Mesendoderm (in vitro differentiated cells): Measurements from ENCODE around the gene ZNF207.

Experiments used
- DNase-seq: peaks from one replicate; pipeline ENCODE4 v3.0.0; 2013
- H2AK5ac ChIP-seq: 2 replicates; pipeline ENCODE4 v1.6.1; 2013; ENCODE audit warnings: low read length, inconsistent platforms
- H2BK120ac ChIP-seq: 2 replicates; pipeline ENCODE4 v1.6.1; 2013; ENCODE audit warnings: low read depth, mild to moderate bottlenecking, low read length, moderate library complexity, mixed read lengths
- H2BK15ac ChIP-seq: replicated peaks from 2 replicates; pipeline ENCODE4 v1.6.1; 2013; ENCODE audit warnings: low read depth, mild to moderate bottlenecking, moderate library complexity
- H2BK5ac ChIP-seq: 2 replicates; pipeline ENCODE4 v1.6.1; 2013; ENCODE audit warnings: low read length, inconsistent platforms
- H3K18ac ChIP-seq: 2 replicates; pipeline ENCODE4 v1.6.1; 2013; ENCODE audit warnings: mild to moderate bottlenecking, low read length, mixed read lengths
- H3K23ac ChIP-seq: one replicate; pipeline ENCODE4 v1.6.1; 2013; ENCODE audit warnings: low read length
- H3K27ac ChIP-seq: 2 replicates; pipeline ENCODE4 v1.5.1; 2013; ENCODE audit warnings: low read depth, mild to moderate bottlenecking, inconsistent platforms, low read length, moderate library complexity
- H3K27me3 ChIP-seq: 2 replicates; pipeline ENCODE4 v1.6.1; 2013; ENCODE audit warnings: low read length, control low read depth, mild to moderate bottlenecking, inconsistent platforms; ENCODE audit not compliant: insufficient read depth, poor library complexity
- H3K36me3 ChIP-seq: 2 replicates; pipeline ENCODE4 v1.6.1; 2013; ENCODE audit warnings: low read length, inconsistent platforms; ENCODE audit not compliant: control insufficient read depth, insufficient read depth
- H3K4ac ChIP-seq: one replicate; pipeline ENCODE4 v1.6.1; 2013; ENCODE audit warnings: low read depth, mild to moderate bottlenecking, low read length, moderate library complexity
- H3K4me1 ChIP-seq: 2 replicates; pipeline ENCODE4 v1.6.1; 2013; ENCODE audit warnings: low read depth, low read length, inconsistent platforms; ENCODE audit not compliant: control insufficient read depth
- H3K4me2 ChIP-seq: 2 replicates; pipeline ENCODE4 v1.6.1; 2013; ENCODE audit warnings: low read length
- H3K4me3 ChIP-seq: 2 replicates; pipeline ENCODE4 v1.5.1; 2013; ENCODE audit warnings: mild to moderate bottlenecking, low read length
- H3K56ac ChIP-seq: one replicate; pipeline ENCODE4 v1.6.1; 2013; ENCODE audit warnings: low read length
- H3K79me1 ChIP-seq: 2 replicates; pipeline ENCODE4 v1.6.1; 2013; ENCODE audit warnings: low read length, inconsistent platforms
- H3K79me2 ChIP-seq: 2 replicates; pipeline ENCODE4 v1.6.1; 2013; ENCODE audit warnings: mild to moderate bottlenecking, low read length; ENCODE audit not compliant: control insufficient read depth, insufficient read depth
- H3K9ac ChIP-seq: 2 replicates; pipeline ENCODE4 v1.6.1; 2013; ENCODE audit warnings: low read length, inconsistent platforms
- H4K5ac ChIP-seq: one replicate; pipeline ENCODE4 v1.6.1; 2013; ENCODE audit warnings: low read length
- H4K8ac ChIP-seq: one replicate; pipeline ENCODE4 v1.6.1; 2013; ENCODE audit warnings: low read depth, mild to moderate bottlenecking, control low read depth, low read length, moderate library complexity
- WGBS: extraction: QIAGEN DNeasy Blood & Tissue Kit; methylation state at CpG from one replicate; pipeline ENCODE4 v1.1.7; 2013; ENCODE audit warnings: low lambda C conversion rate, missing lambda C conversion rate; ENCODE audit not compliant: insufficient coverage; ENCODE audit errors: extremely low coverage; 5-methylcytosine and 5-hydroxymethylcytosine counted together

Gene ZNF207

GRCh38 chr17:32341141-32341856, 8.7 kb upstream of the ZNF207 start:
- Histone ChIP-seq H3K27me3 (no peaks in the 10 kb centered on the region), H3K79me1 (peaks cover 4% of the 10 kb centered on the region), H3K18ac (no peak overlapping the region), H2AK5ac (no peak overlapping the region), H3K4me1 (peaks cover 4% of the 10 kb centered on the region), H3K4me3 (peak overlapping the region; percentile 72), H3K27ac (no peak overlapping the region), H3K9ac (peak overlapping the region; percentile 88), H3K79me2 (no peaks in the 10 kb centered on the region), H3K56ac (peak overlapping the region; percentile 94), H4K5ac (no peak overlapping the region), H4K8ac (peak overlapping the region; percentile 28), H2BK120ac (no peak overlapping the region), H3K4ac (peak overlapping the region; percentile 70), H2BK5ac (no peak overlapping the region), H3K23ac (no peak overlapping the region), H3K4me2 (peak overlapping the region; percentile 14), H3K36me3 (no peaks in the 10 kb centered on the region), H2BK15ac (no peak overlapping the region)
- peak; percentile 29 for DNase-seq
- no CpG with 5 or more reads among the region's 13 CpGs for WGBS

- peaks cover 4% of the 10 kb centered on the region for H3K4me1 ChIP-seq
- no peak within 1 kb of the TSS for H4K5ac ChIP-seq
- peak within 1 kb of the TSS; percentile 88 for H3K9ac ChIP-seq
- no peak within 1 kb of the TSS for H2BK5ac ChIP-seq
- peak within 1 kb of the TSS; percentile 70 for H3K4ac ChIP-seq
- no peaks in the 10 kb centered on the region for H3K27me3 ChIP-seq
- peak within 1 kb of the TSS; percentile 1 for H3K27ac ChIP-seq
- H3K79me1 ChIP-seq, result peaks cover 4% of the 10 kb centered on the region
- no peak within 1 kb of the TSS for H2BK15ac ChIP-seq
- H4K8ac ChIP-seq, result peak within 1 kb of the TSS; percentile 28
- peak within 1 kb of the TSS; percentile 36 for H3K4me2 ChIP-seq
- no CpG with 5 or more reads among the region's 47 CpGs for WGBS
- no peaks in the 10 kb centered on the region for H3K79me2 ChIP-seq
- H3K4me3 ChIP-seq, result peak within 1 kb of the TSS; percentile 81
- H3K23ac ChIP-seq, result no peak within 1 kb of the TSS
- H3K18ac ChIP-seq, result no peak within 1 kb of the TSS
- peak within 1 kb of the TSS; percentile 94 for H3K56ac ChIP-seq
- no peak within 1 kb of the TSS for H2AK5ac ChIP-seq
- H3K36me3 ChIP-seq, result no peaks in the 10 kb centered on the region
- no peak within 1 kb of the TSS for H2BK120ac ChIP-seq
- DNase-seq, result peak; percentile 84
Observed at GRCh38 chr17:32341857-32342602, 7.9 kb upstream of the ZNF207 start, which contains the start of gene C17orf75. TSS of gene C17orf75 (minus strand) at chr17:32342173. CDS start at chr17:32342139, 34 bp downstream.

GRCh38 chr17:32342603-32343325, 7.2 kb upstream of the ZNF207 start:
- WGBS, result no CpG with 5 or more reads among the region's 14 CpGs
- Histone ChIP-seq H4K5ac (no peak overlapping the region), H2BK15ac (no peak overlapping the region), H3K79me2 (no peaks in the 10 kb centered on the region), H3K79me1 (peaks cover 4% of the 10 kb centered on the region), H2BK120ac (no peak overlapping the region), H3K27me3 (no peaks in the 10 kb centered on the region), H3K4ac (no peak overlapping the region), H3K56ac (no peak overlapping the region), H2BK5ac (no peak overlapping the region), H3K4me1 (peaks cover 4% of the 10 kb centered on the region), H3K27ac (no peak overlapping the region), H4K8ac (no peak overlapping the region), H3K9ac (no peak overlapping the region), H3K4me2 (no peak overlapping the region), H3K23ac (no peak overlapping the region), H2AK5ac (no peak overlapping the region), H3K18ac (no peak overlapping the region), H3K4me3 (no peak overlapping the region), H3K36me3 (no peaks in the 10 kb centered on the region)
- peak; percentile 23 for DNase-seq

GRCh38 chr17:32345951-32346600, 3.9 kb upstream of the ZNF207 start:
- peaks cover 9% of the 10 kb centered on the region for H3K79me2 ChIP-seq
- no peak overlapping the region for H3K23ac ChIP-seq
- H3K36me3 ChIP-seq, result no peaks in the 10 kb centered on the region
- no peak overlapping the region for H4K8ac ChIP-seq
- peak overlapping the region; percentile 11 for H3K56ac ChIP-seq
- H2BK5ac ChIP-seq, result no peak overlapping the region
- H3K4me1 ChIP-seq, result peaks cover 2% of the 10 kb centered on the region
- no peak overlapping the region for H3K4me2 ChIP-seq
- peak; percentile 44 for DNase-seq
- H2BK15ac ChIP-seq, result no peak overlapping the region
- WGBS, result no CpG with 5 or more reads among the region's 11 CpGs
- no peak overlapping the region for H2BK120ac ChIP-seq
- no peaks in the 10 kb centered on the region for H3K27me3 ChIP-seq
- no peak overlapping the region for H2AK5ac ChIP-seq
- no peak overlapping the region for H3K18ac ChIP-seq
- no peak overlapping the region for H3K4me3 ChIP-seq
- no peak overlapping the region for H3K4ac ChIP-seq
- H3K9ac ChIP-seq, result no peak overlapping the region
- peaks cover 3% of the 10 kb centered on the region for H3K79me1 ChIP-seq
- H4K5ac ChIP-seq, result no peak overlapping the region
- H3K27ac ChIP-seq, result no peak overlapping the region

- H2BK15ac ChIP-seq, result no peak overlapping the region
- H3K4me3 ChIP-seq, result no peak overlapping the region
- H3K79me2 ChIP-seq, result peaks cover 31% of the 10 kb centered on the region
- no peak overlapping the region for H4K8ac ChIP-seq
- no peak overlapping the region for H3K9ac ChIP-seq
- no peak overlapping the region for H2BK120ac ChIP-seq
- H3K4me2 ChIP-seq, result no peak overlapping the region
- H4K5ac ChIP-seq, result no peak overlapping the region
- peaks cover 1% of the 10 kb centered on the region for H3K79me1 ChIP-seq
- no peak overlapping the region for H2AK5ac ChIP-seq
- no peak overlapping the region for H3K56ac ChIP-seq
- no peaks in the 10 kb centered on the region for H3K27me3 ChIP-seq
- H3K18ac ChIP-seq, result no peak overlapping the region
- H3K27ac ChIP-seq, result no peak overlapping the region
- WGBS, result no CpG with 5 or more reads among the region's 2 CpGs
- no peaks in the 10 kb centered on the region for H3K36me3 ChIP-seq
- H3K4me1 ChIP-seq, result no peaks in the 10 kb centered on the region
- H2BK5ac ChIP-seq, result no peak overlapping the region
- H3K4ac ChIP-seq, result no peak overlapping the region
- no peak for DNase-seq
- H3K23ac ChIP-seq, result peak overlapping the region; percentile 80
Observed at GRCh38 chr17:32348483-32348800, 1.5 kb upstream of the ZNF207 start.
